ENCODE measurements around the gene PLEKHS1.

DNA sequence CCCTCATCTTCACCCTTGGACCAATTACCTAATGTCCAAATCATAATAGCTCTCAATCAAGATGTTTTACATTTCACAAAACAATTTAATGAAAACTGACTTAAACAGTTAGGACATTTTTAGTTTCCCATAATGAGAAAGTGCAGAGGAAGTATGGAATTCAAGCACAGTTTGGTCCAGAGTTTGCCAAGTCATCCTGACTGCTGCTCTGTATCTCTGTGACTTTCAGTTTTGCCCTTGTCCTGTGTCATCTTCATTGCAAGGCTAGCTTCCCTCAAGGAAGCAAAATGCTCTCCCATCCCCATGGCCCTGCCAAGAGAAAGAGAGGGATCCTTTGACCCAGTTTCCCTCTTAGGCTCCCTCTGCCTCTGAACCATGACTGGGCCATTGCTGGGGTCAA lies 7.9 kb upstream of the PLEKHS1 start:
- TF ChIP-seq EZH2 (IDR thresholded peaks at IDR 0.05; ENCODE audit: low read depth): no peak
- TF ChIP-seq, protein P1, sequence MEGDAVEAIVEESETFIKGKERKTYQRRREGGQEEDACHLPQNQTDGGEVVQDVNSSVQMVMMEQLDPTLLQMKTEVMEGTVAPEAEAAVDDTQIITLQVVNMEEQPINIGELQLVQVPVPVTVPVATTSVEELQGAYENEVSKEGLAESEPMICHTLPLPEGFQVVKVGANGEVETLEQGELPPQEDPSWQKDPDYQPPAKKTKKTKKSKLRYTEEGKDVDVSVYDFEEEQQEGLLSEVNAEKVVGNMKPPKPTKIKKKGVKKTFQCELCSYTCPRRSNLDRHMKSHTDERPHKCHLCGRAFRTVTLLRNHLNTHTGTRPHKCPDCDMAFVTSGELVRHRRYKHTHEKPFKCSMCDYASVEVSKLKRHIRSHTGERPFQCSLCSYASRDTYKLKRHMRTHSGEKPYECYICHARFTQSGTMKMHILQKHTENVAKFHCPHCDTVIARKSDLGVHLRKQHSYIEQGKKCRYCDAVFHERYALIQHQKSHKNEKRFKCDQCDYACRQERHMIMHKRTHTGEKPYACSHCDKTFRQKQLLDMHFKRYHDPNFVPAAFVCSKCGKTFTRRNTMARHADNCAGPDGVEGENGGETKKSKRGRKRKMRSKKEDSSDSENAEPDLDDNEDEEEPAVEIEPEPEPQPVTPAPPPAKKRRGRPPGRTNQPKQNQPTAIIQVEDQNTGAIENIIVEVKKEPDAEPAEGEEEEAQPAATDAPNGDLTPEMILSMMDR (conservative IDR thresholded peaks at IDR 0.05): no peak

Data from PC-9 (cell line).